Naive thymus-derived CD4-positive, alpha-beta T cell (primary cell): Measurements from ENCODE around the gene ZNF821. TPM values are rescaled to one million over a fixed set of nuclear protein-coding genes. Genes with fewer than 3 reads are reported as not detected.
"Not testable (repeated sequence)": the region's sequence is repeated elsewhere in the genome, so short reads cannot be mapped to it uniquely, and the experiment has no call there.

Experiments used
- ATAC-seq: fragments of 150-1000 bp; cut with Tn5 transposase; 2 replicates; pipeline ENCODE4 v1.10.0; 2021; ENCODE audit warnings: mild to moderate bottlenecking, moderate library complexity
- CTCF ChIA-PET: fragments of 350-600 bp; sonication (Branson Sonifier 250); formaldehyde crosslinking; loops from one replicate; lab custom pipeline; 2021; ENCODE audit warnings: antibody characterized with exemption; lab: Charles Lee
- POLR2A ChIA-PET: fragments of 350-600 bp; sonication (Branson Sonifier 250); formaldehyde crosslinking; loops from one replicate; lab custom pipeline; 2021; ENCODE audit warnings: antibody characterized with exemption, inconsistent platforms; lab: Charles Lee
- DNase-seq, 9 donors: peaks; one replicate each; pipeline versions ENCODE4 v3.0.0 to v3.0.0-alpha.2; 2020 to 2022; ENCODE audit warnings: mixed read lengths in 1 of 9
- H3K27ac ChIP-seq: one replicate; pipeline ENCODE4 v1.7.0; 2013; ENCODE audit warnings: mild to moderate bottlenecking, low read depth, low read length, moderate library complexity
- H3K27me3 ChIP-seq, 2 donors: one replicate each; pipeline ENCODE4 v1.7.0; 2013; ENCODE audit warnings: low read length in 2 of 2, mild to moderate bottlenecking in 2 of 2, moderate library complexity in 2 of 2; ENCODE audit not compliant: control insufficient read depth in 2 of 2, insufficient read depth in 2 of 2
- H3K36me3 ChIP-seq, 3 experiments: 1 replicate in 2 of 3; 2 replicates in 1 of 3; pipeline ENCODE4 v1.7.0; 2013; ENCODE audit warnings: low read length in 3 of 3, mild to moderate bottlenecking in 3 of 3, moderate library complexity in 1 of 3; ENCODE audit not compliant: insufficient read depth in 3 of 3, control insufficient read depth in 2 of 3
- H3K4me1 ChIP-seq, 2 donors: one replicate each; pipeline ENCODE4 v1.7.0; 2013; ENCODE audit warnings: low read length in 2 of 2, mild to moderate bottlenecking in 2 of 2, moderate library complexity in 1 of 2; ENCODE audit not compliant: control insufficient read depth in 2 of 2, insufficient read depth in 2 of 2
- H3K4me3 ChIP-seq: 2 replicates; pipeline ENCODE4 v1.7.0; 2013; ENCODE audit warnings: mild to moderate bottlenecking, low read length
- H3K9me3 ChIP-seq, 3 experiments: 1 replicate in 2 of 3; 2 replicates in 1 of 3; pipeline ENCODE4 v1.7.0; 2013; ENCODE audit warnings: low read length in 3 of 3; ENCODE audit not compliant: control insufficient read depth in 2 of 3
- H3K27ac Mint-ChIP-seq, 9 donors: one replicate each; pipeline ENCODE4 v1.8.0; 2020 to 2022; ENCODE audit warnings: mixed read lengths in 9 of 9, mild to moderate bottlenecking in 8 of 9, moderate library complexity in 5 of 9, inconsistent platforms in 2 of 9
- H3K27me3 Mint-ChIP-seq, 5 donors: one replicate each; pipeline ENCODE4 v1.8.0; 2021 to 2022; ENCODE audit warnings: mixed read lengths in 5 of 5, mild to moderate bottlenecking in 1 of 5
- H3K36me3 Mint-ChIP-seq, 5 donors: one replicate each; pipeline ENCODE4 v1.8.0; 2020 to 2022; ENCODE audit warnings: mixed read lengths in 5 of 5, mild to moderate bottlenecking in 3 of 5, inconsistent platforms in 1 of 5
- H3K4me1 Mint-ChIP-seq, 7 donors: one replicate each; pipeline ENCODE4 v1.8.0; 2020 to 2022; ENCODE audit warnings: mixed read lengths in 7 of 7, mild to moderate bottlenecking in 3 of 7, inconsistent platforms in 1 of 7
- H3K4me3 Mint-ChIP-seq, 10 donors: one replicate each; pipeline ENCODE4 v1.8.0; 2020 to 2022; ENCODE audit warnings: mild to moderate bottlenecking in 10 of 10, mixed read lengths in 10 of 10, moderate library complexity in 6 of 10, inconsistent platforms in 2 of 10
- H3K9me3 Mint-ChIP-seq, 11 donors: one replicate each; pipeline ENCODE4 v1.8.0; 2020 to 2022; ENCODE audit warnings: mixed read lengths in 11 of 11, mild to moderate bottlenecking in 4 of 11, inconsistent platforms in 1 of 11, moderate library complexity in 1 of 11
- intact Hi-C, 2 donors: fragments of 100-400 bp; cut with micrococcal nuclease; formaldehyde crosslinking; loops; one replicate each; pipeline ENCODE4 v1.15.1; 2023
- polyA plus RNA-seq, 2 donors: library from polyadenylated mRNA; unstranded; fragments of 300-500 nt; fragmentation: Illumina TruSeq; gene quantifications; one replicate each; pipeline ENCODE4 v1.2.3, GENCODE V29; 2021
- total RNA-seq, 6 experiments: library from RNA in 5 of 6; stranded (reverse) in 5 of 6; gene quantifications; 1 replicate in 5 of 6; 2 replicates in 1 of 6; pipeline ENCODE4 v1.2.3 and lab custom pipeline; 2021 to 2026

ZNF821 gene
- total and polyA plus RNA-seq, 7 experiments from 2014 or later, result 2.6 to 13.3 (median 7.0) TPM

DNA sequence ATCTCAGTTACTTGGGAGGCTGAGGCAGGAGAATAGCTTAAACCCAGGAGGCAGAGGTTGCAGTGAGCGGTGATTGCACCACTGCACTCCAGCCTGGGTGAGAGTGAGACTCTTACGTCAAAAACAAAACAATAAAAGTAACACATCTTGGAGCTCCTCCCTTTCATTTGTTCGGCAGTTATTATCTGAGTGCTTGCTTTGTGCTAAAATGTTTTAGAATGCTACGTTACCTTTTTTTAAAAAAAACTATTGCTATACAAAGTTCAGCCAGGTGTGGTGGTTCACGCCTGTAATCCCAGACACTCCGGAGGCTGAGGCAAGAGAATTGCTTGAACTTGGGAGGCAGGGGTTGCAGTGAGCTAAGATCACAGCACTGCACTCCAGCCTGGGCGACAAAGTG is 27.1 kb upstream of the ZNF821 start:
- no peak overlapping the region for H3K27ac ChIP-seq
- H3K36me3 ChIP-seq, result peaks cover 7 to 16% (median 10%) of the 10 kb centered on the region in 3 experiments
- H3K27me3 ChIP-seq, result no peaks in the 10 kb centered on the region
- ATAC-seq (no peak), DNase-seq (no peak)
- H3K4me1 ChIP-seq, result peaks cover 29 to 30% of the 10 kb centered on the region in 2 donors
- ChIA-PET CTCF (interaction anchor here (0.7 kb wide), 1 partner anchor 12 kb away, joined by 3 read pairs; no protein-coding TSS in a partner anchor), POLR2A (interaction anchor here (0.7 to 1.4 kb wide), 2 partner anchors 11 to 14 kb away, joined by 3 to 5 read pairs; no protein-coding TSS in a partner anchor)
- Mint-ChIP-seq H3K27me3 (no peaks in the 10 kb centered on the region), H3K27ac (peak overlapping the region in 4 of 9 donors; percentile 28 to 40 (median 32)), H3K4me3 (peak overlapping the region in 3 of 10 donors; percentile 6 to 40 (median 9)), H3K4me1 (peaks cover 41 to 95% (median 70%) of the 10 kb centered on the region in 7 donors), H3K9me3 (peaks cover 0 to 2% (median 0%) of the 10 kb centered on the region in 11 donors), H3K36me3 (peaks cover 6 to 30% (median 13%) of the 10 kb centered on the region in 5 donors)
- no peaks in the 10 kb centered on the region for H3K9me3 ChIP-seq
- intact Hi-C loops, result no loop called here
- H3K4me3 ChIP-seq, result no peak overlapping the region

- H3K9me3 ChIP-seq, H3K4me3 ChIP-seq, intact Hi-C loops, H3K9me3 Mint-ChIP-seq, H3K27ac ChIP-seq, CTCF ChIA-PET, H3K27me3 Mint-ChIP-seq, H3K27me3 ChIP-seq: not testable (repeated sequence)
- Histone ChIP-seq H3K36me3 (peaks cover 0 to 10% (median 0%) of the 10 kb centered on the region in 3 experiments), H3K4me1 (peaks cover 48 to 51% of the 10 kb centered on the region in 2 donors)
- peak; percentile 47 for ATAC-seq
- H3K36me3 Mint-ChIP-seq, result peaks cover 0 to 10% (median 10%) of the 10 kb centered on the region in 5 donors
- H3K27ac Mint-ChIP-seq, result peak overlapping the region; percentile 17 to 91 (median 76)
- peak overlapping the region; percentile 29 to 90 (median 75) for H3K4me3 Mint-ChIP-seq
- POLR2A ChIA-PET, result interaction anchor here (0.6 to 3.1 kb wide), 3 partner anchors 10 to 58 kb away, joined by 3 to 18 read pairs (median 5); partner anchors contain the start of gene IST1
- H3K4me1 Mint-ChIP-seq, result peaks cover 52 to 97% (median 73%) of the 10 kb centered on the region in 7 donors
- peak in 2 of 9 donors; percentile 12 to 23 for DNase-seq
Observed at GRCh38 chr16:71905765-71906164, 21.8 kb upstream of the ZNF821 start.

DNA sequence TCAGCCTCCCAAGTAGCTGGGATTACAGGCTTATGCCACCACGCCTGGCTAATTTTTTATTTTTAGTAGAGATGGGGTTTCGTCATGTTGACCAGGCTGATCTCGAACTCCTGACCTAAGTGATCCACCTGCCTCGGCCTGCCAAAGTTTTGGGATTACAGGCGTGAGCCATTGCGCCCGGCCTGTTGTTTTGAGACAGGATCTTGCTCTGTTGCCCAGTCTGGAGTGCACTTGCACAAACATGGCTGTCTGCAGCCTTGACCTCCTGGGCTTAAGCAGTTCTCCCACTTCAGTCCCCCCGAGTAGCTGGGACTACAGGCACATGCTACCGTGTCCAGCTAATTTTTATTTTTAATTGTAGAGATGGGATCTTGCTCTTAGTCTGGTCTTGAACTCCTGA is 20.3 kb upstream of the ZNF821 start:
- Mint-ChIP-seq H3K27ac (peak overlapping the region in 5 of 9 donors; percentile 22 to 79 (median 64)), H3K4me1 (peaks cover 56 to 96% (median 76%) of the 10 kb centered on the region in 7 donors), H3K9me3 (no peaks in the 10 kb centered on the region), H3K4me3 (peak overlapping the region in 8 of 10 donors; percentile 2 to 76 (median 53)), H3K36me3 (peaks cover 0 to 9% (median 4%) of the 10 kb centered on the region in 5 donors), H3K27me3 (no peaks in the 10 kb centered on the region)
- no peak for ATAC-seq
- no peak overlapping the region for H3K4me3 ChIP-seq
- no peak for DNase-seq
- peaks cover 0 to 9% (median 0%) of the 10 kb centered on the region in 3 experiments for H3K36me3 ChIP-seq
- no peaks in the 10 kb centered on the region for H3K9me3 ChIP-seq
- H3K27ac ChIP-seq, result peak overlapping the region; percentile 28
- intact Hi-C loops, result loop anchor here in 1 of 2 donors (5.0 kb wide), 1 partner anchor 617 kb away; the partner anchor contains the start of gene CMTR2
- CTCF ChIA-PET, result interaction anchor here (0.6 to 1.0 kb wide), 2 partner anchors 97 to 136 kb away, joined by 3 to 6 read pairs; no protein-coding TSS in a partner anchor
- no peaks in the 10 kb centered on the region for H3K27me3 ChIP-seq
- peaks cover 43 to 45% of the 10 kb centered on the region in 2 donors for H3K4me1 ChIP-seq
- POLR2A ChIA-PET, result interaction anchor here (1.2 to 3.1 kb wide), 2 partner anchors 9 to 19 kb away, joined by 3 to 18 read pairs; partner anchors contain the start of gene IST1

DNA sequence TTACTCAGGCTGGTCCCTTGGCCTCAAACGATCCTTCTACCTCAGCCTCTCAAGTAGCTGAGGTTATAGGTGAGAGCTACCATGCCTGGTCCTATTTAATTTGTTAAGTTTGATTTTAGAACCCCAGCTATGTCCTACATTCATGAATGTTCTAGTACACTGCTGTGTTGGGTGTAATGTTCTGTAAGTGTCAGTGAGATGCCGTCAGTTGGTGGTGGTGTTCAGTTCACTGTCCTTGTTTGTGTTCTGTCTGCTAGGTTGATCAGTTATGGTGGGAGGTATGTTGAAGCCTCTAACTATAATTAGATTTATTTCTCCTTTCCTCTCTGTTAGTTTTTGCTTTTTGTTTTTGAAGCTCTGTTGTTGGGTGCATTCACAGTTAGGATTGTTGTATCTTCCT is 19.6 kb upstream of the ZNF821 start:
- Mint-ChIP-seq H3K36me3 (peaks cover 0 to 8% (median 4%) of the 10 kb centered on the region in 5 donors), H3K27ac (peak overlapping the region in 8 of 9 donors; percentile 22 to 79 (median 70)), H3K27me3 (no peaks in the 10 kb centered on the region), H3K4me1 (peaks cover 57 to 96% (median 73%) of the 10 kb centered on the region in 7 donors), H3K4me3 (peak overlapping the region in 8 of 10 donors; percentile 12 to 76 (median 50)), H3K9me3 (no peaks in the 10 kb centered on the region)
- Histone ChIP-seq H3K9me3 (no peaks in the 10 kb centered on the region), H3K27me3 (no peaks in the 10 kb centered on the region), H3K36me3 (peaks cover 0 to 6% (median 0%) of the 10 kb centered on the region in 3 experiments), H3K27ac (no peak overlapping the region), H3K4me3 (no peak overlapping the region), H3K4me1 (peaks cover 43 to 48% of the 10 kb centered on the region in 2 donors)
- ChIA-PET POLR2A (interaction anchor here (3.1 kb wide), 1 partner anchor 8 kb away, joined by 18 read pairs; the partner anchor contains the start of gene IST1), CTCF (no interaction called here)
- intact Hi-C loops, result loop anchor here in 1 of 2 donors (5.0 kb wide), 1 partner anchor 616 kb away; the partner anchor contains the start of gene CMTR2
- ATAC-seq (no peak), DNase-seq (no peak)

DNA sequence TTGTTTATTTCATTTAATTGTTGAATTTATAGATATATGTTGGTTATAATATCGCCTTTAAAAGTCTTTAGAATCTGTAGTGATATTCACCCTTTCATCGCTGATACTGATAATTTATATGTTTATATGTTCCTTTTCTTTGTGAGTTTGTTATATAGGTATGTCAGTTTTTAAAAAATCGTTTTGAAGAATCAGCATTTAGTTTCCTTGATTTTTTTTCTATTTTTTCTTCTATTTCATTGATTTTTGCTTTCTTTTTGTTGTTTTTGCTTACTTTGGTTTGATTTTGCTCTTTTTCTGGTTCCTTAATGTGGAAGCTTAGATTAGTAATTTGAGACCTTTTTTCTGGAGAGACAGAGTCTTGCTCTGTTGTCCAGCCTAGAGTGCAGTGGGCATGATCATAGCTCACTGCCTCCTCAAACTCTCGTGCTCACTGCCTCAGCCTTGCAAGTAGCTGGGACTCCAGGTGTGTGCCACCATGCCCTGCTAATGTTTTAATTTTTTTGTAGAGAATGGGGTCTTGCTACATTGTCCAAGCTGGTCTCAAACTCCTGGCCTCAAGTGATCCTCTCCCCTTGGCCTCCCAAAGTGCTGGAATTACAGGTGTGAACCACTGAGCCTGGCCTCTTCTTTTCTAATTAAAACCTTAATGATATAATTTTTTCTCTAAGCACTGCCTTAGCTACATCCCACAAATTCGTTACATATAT is 18.8 kb upstream of the ZNF821 start:
- Histone ChIP-seq H3K9me3 (no peaks in the 10 kb centered on the region), H3K4me3 (no peak overlapping the region), H3K27me3 (no peaks in the 10 kb centered on the region), H3K27ac (no peak overlapping the region), H3K4me1 (peaks cover 45 to 51% of the 10 kb centered on the region in 2 donors), H3K36me3 (peaks cover 0 to 6% (median 0%) of the 10 kb centered on the region in 3 experiments)
- intact Hi-C loops, result loop anchor here in 1 of 2 donors (5.0 kb wide), 1 partner anchor 616 kb away; the partner anchor contains the start of gene CMTR2
- H3K9me3 Mint-ChIP-seq, result no peaks in the 10 kb centered on the region
- POLR2A ChIA-PET, result interaction anchor here (0.9 kb wide), 1 partner anchor 21 kb away, joined by 4 read pairs; no protein-coding TSS in a partner anchor
- ATAC-seq (no peak), DNase-seq (no peak)
- H3K36me3 Mint-ChIP-seq, result peaks cover 0 to 8% (median 4%) of the 10 kb centered on the region in 5 donors
- peaks cover 56 to 95% (median 66%) of the 10 kb centered on the region in 7 donors for H3K4me1 Mint-ChIP-seq
- peak overlapping the region in 8 of 10 donors; percentile 2 to 74 (median 54) for H3K4me3 Mint-ChIP-seq
- CTCF ChIA-PET, result interaction anchor here (0.7 to 1.9 kb wide), 3 partner anchors 11 to 23 kb away, joined by 4 to 5 read pairs (median 4); no protein-coding TSS in a partner anchor
- H3K27me3 Mint-ChIP-seq, result no peaks in the 10 kb centered on the region
- H3K27ac Mint-ChIP-seq, result peak overlapping the region in 6 of 9 donors; percentile 15 to 84 (median 64)

DNA sequence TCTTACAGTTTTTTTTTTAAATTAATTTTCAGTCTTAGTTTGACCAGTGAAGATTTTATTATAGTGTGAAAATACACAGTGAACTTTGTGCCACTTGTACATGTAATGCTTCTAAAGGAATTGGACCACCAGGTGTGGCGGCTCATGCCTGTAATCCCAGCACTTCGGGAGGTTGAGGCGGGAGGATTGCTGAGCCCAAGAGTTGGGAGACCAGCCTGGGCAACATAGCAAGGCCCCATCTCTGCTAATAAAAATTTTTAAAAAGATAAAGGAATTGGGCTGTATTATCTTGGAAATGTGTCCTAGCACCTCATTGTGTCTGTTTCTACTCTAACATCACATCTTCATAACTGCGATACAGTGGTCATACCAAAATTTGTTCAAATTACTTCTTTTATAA is 15.2 kb upstream of the ZNF821 start:
- intact Hi-C loops, result loop anchor here in 1 of 2 donors (10.0 kb wide), 1 partner anchor 434 kb away; the partner anchor contains the start of gene ZNF23

More for the DNA sequence above, 15.2 kb upstream of the ZNF821 start:
- H3K4me3 Mint-ChIP-seq, result peak overlapping the region in 9 of 10 donors; percentile 20 to 96 (median 55)
- ATAC-seq (no peak), DNase-seq (no peak)
- Histone ChIP-seq H3K27me3 (no peaks in the 10 kb centered on the region), H3K4me1 (peaks cover 35 to 40% of the 10 kb centered on the region in 2 donors), H3K36me3 (peaks cover 0 to 17% (median 0%) of the 10 kb centered on the region in 3 experiments), H3K27ac (no peak overlapping the region), H3K9me3 (no peaks in the 10 kb centered on the region), H3K4me3 (no peak overlapping the region)
- peaks cover 0 to 9% (median 4%) of the 10 kb centered on the region in 5 donors for H3K36me3 Mint-ChIP-seq
- peaks cover 46 to 73% (median 56%) of the 10 kb centered on the region in 7 donors for H3K4me1 Mint-ChIP-seq
- H3K27me3 Mint-ChIP-seq, result no peaks in the 10 kb centered on the region
- CTCF ChIA-PET, result interaction anchor here (0.6 to 0.8 kb wide), 2 partner anchors 12 to 15 kb away, joined by 3 to 7 read pairs; partner anchors contain the start of gene ZNF821
- H3K27ac Mint-ChIP-seq, result peak overlapping the region in 5 of 9 donors; percentile 28 to 89 (median 58)
- H3K9me3 Mint-ChIP-seq, result no peaks in the 10 kb centered on the region
- POLR2A ChIA-PET, result interaction anchor here (0.5 to 2.1 kb wide), 4 partner anchors 11 to 139 kb away, joined by 3 to 15 read pairs (median 6); partner anchors contain the start of gene AP1G1
